ENCODE results near the gene NLRP4.

Gene NLRP4

GRCh38 chr19:55882626-55883025, 46.3 kb downstream of the NLRP4 start:
- TF ChIP-seq, protein P1, sequence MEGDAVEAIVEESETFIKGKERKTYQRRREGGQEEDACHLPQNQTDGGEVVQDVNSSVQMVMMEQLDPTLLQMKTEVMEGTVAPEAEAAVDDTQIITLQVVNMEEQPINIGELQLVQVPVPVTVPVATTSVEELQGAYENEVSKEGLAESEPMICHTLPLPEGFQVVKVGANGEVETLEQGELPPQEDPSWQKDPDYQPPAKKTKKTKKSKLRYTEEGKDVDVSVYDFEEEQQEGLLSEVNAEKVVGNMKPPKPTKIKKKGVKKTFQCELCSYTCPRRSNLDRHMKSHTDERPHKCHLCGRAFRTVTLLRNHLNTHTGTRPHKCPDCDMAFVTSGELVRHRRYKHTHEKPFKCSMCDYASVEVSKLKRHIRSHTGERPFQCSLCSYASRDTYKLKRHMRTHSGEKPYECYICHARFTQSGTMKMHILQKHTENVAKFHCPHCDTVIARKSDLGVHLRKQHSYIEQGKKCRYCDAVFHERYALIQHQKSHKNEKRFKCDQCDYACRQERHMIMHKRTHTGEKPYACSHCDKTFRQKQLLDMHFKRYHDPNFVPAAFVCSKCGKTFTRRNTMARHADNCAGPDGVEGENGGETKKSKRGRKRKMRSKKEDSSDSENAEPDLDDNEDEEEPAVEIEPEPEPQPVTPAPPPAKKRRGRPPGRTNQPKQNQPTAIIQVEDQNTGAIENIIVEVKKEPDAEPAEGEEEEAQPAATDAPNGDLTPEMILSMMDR (IDR thresholded peaks at IDR 0.05; ENCODE audit: unreplicated experiment in 3 of 3): no peak
- peaks cover 51% of the 10 kb centered on the region for H3K9me3 Mint-ChIP-seq
- H3K4me3 Mint-ChIP-seq: no peak overlapping the region
- no peak overlapping the region for H3K27ac Mint-ChIP-seq
- H3K27me3 Mint-ChIP-seq (ENCODE audit: low read depth): peaks cover 3% of the 10 kb centered on the region
- no peaks in the 10 kb centered on the region for H3K4me1 Mint-ChIP-seq
- H3K36me3 Mint-ChIP-seq (ENCODE audit: low read depth): no peaks in the 10 kb centered on the region

GRCh38 chr19:55898911-55899310, 62.6 kb downstream of the NLRP4 start:
- Mint-ChIP-seq H3K9me3 (peaks cover 45% of the 10 kb centered on the region), H3K4me1 (no peaks in the 10 kb centered on the region), H3K27me3 (ENCODE audit: low read depth) (no peaks in the 10 kb centered on the region), H3K36me3 (ENCODE audit: low read depth) (peaks cover 3% of the 10 kb centered on the region), H3K27ac (no peak overlapping the region), H3K4me3 (no peak overlapping the region)
- TF ChIP-seq, protein P1 (IDR thresholded peaks at IDR 0.05; ENCODE audit: unreplicated experiment in 3 of 3): no peak

DNA sequence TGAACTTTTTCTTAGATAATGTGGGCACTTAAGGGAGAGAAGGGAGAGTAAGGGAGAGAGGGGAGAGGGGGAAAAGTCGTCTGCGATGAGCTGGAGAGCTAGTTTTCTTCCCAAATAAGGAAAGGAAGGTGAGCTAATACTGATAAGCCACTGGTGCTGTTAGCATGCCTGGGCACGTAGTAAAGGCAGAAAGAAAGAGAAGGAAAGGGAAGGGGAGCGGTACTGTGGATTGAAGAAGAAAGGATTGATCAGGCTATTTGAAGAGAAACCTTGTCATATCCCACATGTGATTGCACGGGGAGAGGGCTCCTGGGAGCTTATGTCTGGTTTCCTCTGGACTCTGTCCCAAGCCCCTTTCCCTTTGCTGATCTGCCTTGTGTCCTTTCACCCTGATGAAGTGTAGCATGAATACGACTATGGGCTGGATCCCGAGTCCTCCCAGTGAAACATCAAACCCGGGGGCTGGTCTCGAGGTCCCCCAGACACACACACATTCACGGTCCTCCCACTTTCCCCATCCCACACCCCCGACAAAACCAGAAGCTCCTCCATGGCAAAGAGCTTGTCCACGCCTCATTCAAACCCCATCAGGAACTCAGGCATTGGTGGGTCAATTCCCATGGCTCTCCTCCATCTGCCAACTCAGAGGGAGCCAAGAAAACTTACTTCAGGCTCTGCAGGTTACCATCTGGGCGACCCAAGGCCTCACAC, 65.2 kb downstream of the NLRP4 start:
- no peaks in the 10 kb centered on the region for H3K4me1 Mint-ChIP-seq
- TF ChIP-seq, protein P1 (IDR thresholded peaks at IDR 0.05; ENCODE audit: unreplicated experiment in 3 of 3): no peak
- H3K9me3 Mint-ChIP-seq: peaks cover 48% of the 10 kb centered on the region
- no peak overlapping the region for H3K27ac Mint-ChIP-seq
- H3K36me3 Mint-ChIP-seq (ENCODE audit: low read depth): peaks cover 3% of the 10 kb centered on the region
- no peak overlapping the region for H3K4me3 Mint-ChIP-seq
- H3K27me3 Mint-ChIP-seq (ENCODE audit: low read depth): no peaks in the 10 kb centered on the region

DNA sequence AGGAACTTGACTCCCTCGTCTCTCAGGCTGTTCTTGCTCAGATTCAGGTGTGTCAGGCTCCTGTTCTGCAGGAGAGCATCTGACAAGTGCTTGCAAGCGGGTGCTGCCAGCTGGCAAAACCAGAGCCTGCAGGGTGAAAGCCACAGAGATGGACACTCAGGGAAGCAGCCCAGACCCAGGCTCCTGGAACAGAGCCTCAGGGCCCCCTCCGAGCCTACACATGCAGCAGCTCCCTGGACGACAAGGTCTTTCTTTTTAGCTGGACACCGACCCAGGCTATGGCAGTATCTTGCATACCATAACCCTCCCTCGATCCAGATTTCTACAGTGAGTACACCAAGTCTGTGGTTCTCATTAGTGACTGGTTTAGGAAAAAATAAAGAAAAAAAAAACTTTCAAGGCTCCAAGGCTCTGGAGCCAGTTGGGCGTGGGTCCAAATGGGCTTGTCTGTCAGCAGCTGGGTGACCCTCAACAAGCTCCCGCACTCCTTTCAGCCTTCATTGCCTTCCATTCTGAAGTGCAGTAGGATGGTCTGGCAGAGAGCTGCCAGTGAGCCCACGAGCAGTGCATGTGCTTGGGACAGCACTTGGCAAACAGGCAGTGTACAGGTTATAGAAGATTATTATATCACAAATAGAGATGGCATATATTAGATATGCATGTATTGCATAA, 65.9 kb downstream of the NLRP4 start:
- Mint-ChIP-seq H3K9me3 (peaks cover 45% of the 10 kb centered on the region), H3K27me3 (ENCODE audit: low read depth) (no peaks in the 10 kb centered on the region), H3K27ac (no peak overlapping the region), H3K4me3 (no peak overlapping the region), H3K4me1 (no peaks in the 10 kb centered on the region), H3K36me3 (ENCODE audit: low read depth) (peaks cover 3% of the 10 kb centered on the region)
- TF ChIP-seq, protein P1 (IDR thresholded peaks at IDR 0.05; ENCODE audit: unreplicated experiment in 3 of 3): no peak

DNA sequence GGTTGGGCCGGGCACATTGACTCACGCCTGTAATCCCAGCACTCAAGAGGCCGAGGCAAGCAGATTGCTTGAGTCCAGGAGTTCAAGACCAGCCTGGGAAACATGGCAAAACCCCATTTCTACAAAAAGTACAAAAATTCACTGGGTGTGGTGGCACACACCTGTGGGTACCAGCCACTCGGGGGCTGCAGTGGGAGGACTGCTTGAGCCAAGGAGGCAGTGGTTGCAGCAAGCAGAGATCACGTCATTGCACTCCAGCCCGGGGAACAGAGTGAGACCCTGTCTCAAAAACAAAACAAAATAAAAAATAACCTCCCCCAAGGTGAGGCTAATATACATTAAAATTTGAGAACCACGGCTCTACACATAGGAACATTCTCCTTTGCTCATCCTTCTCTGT, 70.9 kb downstream of the NLRP4 start:
- no peak overlapping the region for H3K4me3 Mint-ChIP-seq
- no peaks in the 10 kb centered on the region for H3K27me3 Mint-ChIP-seq (ENCODE audit: low read depth)
- H3K4me1 Mint-ChIP-seq: no peaks in the 10 kb centered on the region
- TF ChIP-seq, protein P1 (IDR thresholded peaks at IDR 0.05; ENCODE audit: unreplicated experiment in 3 of 3): no peak
- H3K36me3 Mint-ChIP-seq (ENCODE audit: low read depth): no peaks in the 10 kb centered on the region
- H3K9me3 Mint-ChIP-seq: peaks cover 62% of the 10 kb centered on the region
- no peak overlapping the region for H3K27ac Mint-ChIP-seq

DNA sequence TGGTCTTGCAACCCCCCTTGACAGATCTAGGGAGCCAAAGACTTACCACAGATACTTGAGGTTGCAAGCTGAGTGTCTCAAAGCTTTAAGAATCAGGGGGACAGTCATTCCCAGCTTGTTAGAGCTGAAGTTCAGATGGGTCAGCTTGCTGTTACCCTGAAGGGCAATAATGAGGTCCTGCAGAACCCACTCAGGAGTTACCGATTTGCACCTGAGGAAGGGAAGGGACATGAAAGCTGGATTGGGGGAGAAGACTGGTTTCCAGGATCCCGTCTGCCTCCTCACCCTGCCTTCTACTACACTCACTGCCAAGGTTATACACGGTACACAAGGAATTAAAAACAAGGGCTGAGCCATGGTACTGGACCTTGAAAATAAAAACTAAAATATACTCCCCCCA, 71.4 kb downstream of the NLRP4 start:
- no peaks in the 10 kb centered on the region for H3K27me3 Mint-ChIP-seq (ENCODE audit: low read depth)
- H3K4me3 Mint-ChIP-seq: no peak overlapping the region
- H3K4me1 Mint-ChIP-seq: no peaks in the 10 kb centered on the region
- H3K36me3 Mint-ChIP-seq (ENCODE audit: low read depth): no peaks in the 10 kb centered on the region
- TF ChIP-seq, protein P1 (IDR thresholded peaks at IDR 0.05; ENCODE audit: unreplicated experiment in 3 of 3): no peak
- H3K27ac Mint-ChIP-seq: no peak overlapping the region
- peaks cover 67% of the 10 kb centered on the region for H3K9me3 Mint-ChIP-seq
